Measurements from ENCODE around the gene FGFBP2.

The FGFBP2 gene

GRCh38 chr4:15990570-15991285 lies 27.8 kb upstream of the FGFBP2 start:
- Histone ChIP-seq H3K27me3 (ENCODE audit: insufficient read depth, poor library complexity, severe bottlenecking) (no peaks in the 10 kb centered on the region), H3K4me3 (replicated peaks; ENCODE audit: insufficient read depth, low read length) (no peak overlapping the region), H3K27ac (replicated peaks) (no peak overlapping the region)
- TF ChIP-seq SPI1 (IDR thresholded peaks at IDR 0.05; ENCODE audit: borderline replicate concordance, low read depth) = no peak
- no peak for TF ChIP-seq REST (IDR thresholded peaks at IDR 0.05; ENCODE audit: insufficient replicate concordance, low read depth)
- no peak for TF ChIP-seq GABPA (IDR thresholded peaks at IDR 0.05; ENCODE audit: low read depth)
- TF ChIP-seq POLR2AphosphoS5 (IDR thresholded peaks at IDR 0.05; ENCODE audit: low read depth) = no peak
- TF ChIP-seq CTCF (IDR thresholded peaks at IDR 0.05; ENCODE audit: insufficient read depth, low read length) = no peak
- no peak for DNase-seq (ENCODE audit: low read depth in 1 of 2, low spot score in 1 of 2)

GRCh38 chr4:15989424-15989823 lies 26.4 kb upstream of the FGFBP2 start:
- TF ChIP-seq REST (IDR thresholded peaks at IDR 0.05; ENCODE audit: insufficient replicate concordance, low read depth) (no peak), GABPA (IDR thresholded peaks at IDR 0.05; ENCODE audit: low read depth) (no peak), CTCF (IDR thresholded peaks at IDR 0.05; ENCODE audit: insufficient read depth, low read length) (no peak), POLR2AphosphoS5 (IDR thresholded peaks at IDR 0.05; ENCODE audit: low read depth) (no peak), SPI1 (IDR thresholded peaks at IDR 0.05; ENCODE audit: borderline replicate concordance, low read depth) (no peak)
- DNase-seq (ENCODE audit: low read depth in 1 of 2, low spot score in 1 of 2) = no peak
- Histone ChIP-seq H3K27ac (replicated peaks) (no peak overlapping the region), H3K4me3 (replicated peaks; ENCODE audit: insufficient read depth, low read length) (no peak overlapping the region), H3K27me3 (ENCODE audit: insufficient read depth, poor library complexity, severe bottlenecking) (no peaks in the 10 kb centered on the region)

- no peak for DNase-seq (ENCODE audit: low read depth in 1 of 2, low spot score in 1 of 2)
- Histone ChIP-seq H3K27me3 (ENCODE audit: insufficient read depth, poor library complexity, severe bottlenecking) (no peaks in the 10 kb centered on the region), H3K27ac (replicated peaks) (no peak overlapping the region), H3K4me3 (replicated peaks; ENCODE audit: insufficient read depth, low read length) (no peak overlapping the region)
- no peak for TF ChIP-seq POLR2AphosphoS5 (IDR thresholded peaks at IDR 0.05; ENCODE audit: low read depth)
- TF ChIP-seq CTCF (IDR thresholded peaks at IDR 0.05; ENCODE audit: insufficient read depth, low read length) = no peak
- no peak for TF ChIP-seq REST (IDR thresholded peaks at IDR 0.05; ENCODE audit: insufficient replicate concordance, low read depth)
- TF ChIP-seq GABPA (IDR thresholded peaks at IDR 0.05; ENCODE audit: low read depth) = no peak
- no peak for TF ChIP-seq SPI1 (IDR thresholded peaks at IDR 0.05; ENCODE audit: borderline replicate concordance, low read depth)
Measured at GRCh38 chr4:15988222-15988621, 25.2 kb upstream of the FGFBP2 start.

Data from HL-60 (cell line).